HepG2 (cell line): Measurements from ENCODE around the gene HSPA1B. TPM values are rescaled to one million over a fixed set of nuclear protein-coding genes. Genes with fewer than 3 reads are reported as not detected.

Source experiments
- CBX2 ChIP-seq, 2 experiments: fragments of 200-600 bp in 1 of 2; sonication (generic); formaldehyde crosslinking in 1 of 2; IDR thresholded peaks; 2 replicates each; pipeline versions ENCODE4 v1.7.0 to v1.8.1; 2018 to 2022; ENCODE audit warnings: low read depth in 2 of 2, low read length in 1 of 2, mild to moderate bottlenecking in 1 of 2, missing genetic modification reagents in 1 of 2
- MBNL3 ChIP-seq: fragments of 250-450 bp; sonication (Bioruptor Pico); conservative IDR thresholded peaks from 2 replicates; pipeline ENCODE4 v1.8.0; 2022; ENCODE audit warnings: mild to moderate bottlenecking, inconsistent platforms
- NCOR1 ChIP-seq: fragments of 200-600 bp; sonication (generic); IDR thresholded peaks from 2 replicates; pipeline ENCODE4 v1.7.0; 2017; ENCODE audit warnings: antibody characterized with exemption, low read length, borderline replicate concordance
- NR2F2 ChIP-seq: IDR thresholded peaks from 2 replicates; pipeline ENCODE4 v1.6.1; 2012; ENCODE audit warnings: low read depth, inconsistent platforms, borderline replicate concordance
- SKI ChIP-seq: fragments of 450-650 bp; IDR thresholded peaks from one replicate; pipeline ENCODE4 v1.6.1; 2018; ENCODE audit warnings: mild to moderate bottlenecking; ENCODE audit not compliant: partially characterized antibody
- SNAPC2 ChIP-seq: sonication (generic); formaldehyde crosslinking; IDR thresholded peaks from 2 replicates; pipeline ENCODE4 v1.8.1; 2022; ENCODE audit warnings: mild to moderate bottlenecking, missing genetic modification reagents
- SOX5 ChIP-seq: IDR thresholded peaks from 2 replicates; pipeline ENCODE4 v1.6.1; 2016; ENCODE audit warnings: borderline replicate concordance
- THYN1 ChIP-seq: sonication (generic); formaldehyde crosslinking; IDR thresholded peaks from 2 replicates; pipeline ENCODE4 v1.8.1; 2023; ENCODE audit warnings: low read depth, mild to moderate bottlenecking, moderate library complexity, missing genetic modification reagents, borderline replicate concordance
- YEATS4 ChIP-seq: sonication (generic); formaldehyde crosslinking; IDR thresholded peaks from 2 replicates; pipeline ENCODE4 v1.4.0; 2020; ENCODE audit warnings: missing genetic modification reagents, borderline replicate concordance
- ZBTB7A ChIP-seq: sonication (generic); formaldehyde crosslinking; IDR thresholded peaks from 2 replicates; pipeline ENCODE4 v1.8.0; 2022; ENCODE audit warnings: mild to moderate bottlenecking, missing genetic modification reagents
- ZNF354B ChIP-seq: sonication (generic); formaldehyde crosslinking; IDR thresholded peaks from 2 replicates; pipeline ENCODE4 v1.8.0; 2022; ENCODE audit warnings: mild to moderate bottlenecking, missing genetic modification reagents
- ZNF367 ChIP-seq: sonication (generic); formaldehyde crosslinking; IDR thresholded peaks from 2 replicates; pipeline ENCODE4 v1.4.0; 2020; ENCODE audit warnings: missing genetic modification reagents, borderline replicate concordance
- ZNF510 ChIP-seq: sonication (generic); formaldehyde crosslinking; IDR thresholded peaks from 2 replicates; pipeline ENCODE4 v1.4.0; 2020; ENCODE audit warnings: low read depth, mild to moderate bottlenecking, missing genetic modification reagents
- ZNF652 ChIP-seq: IDR thresholded peaks from 2 replicates; pipeline ENCODE4 v1.6.1; 2016; ENCODE audit warnings: low read depth, borderline replicate concordance
- ZNF746 ChIP-seq: sonication (generic); formaldehyde crosslinking; IDR thresholded peaks from 2 replicates; pipeline ENCODE4 v1.8.0; 2022; ENCODE audit warnings: mild to moderate bottlenecking, missing genetic modification reagents
- ZNF878 ChIP-seq: sonication (generic); formaldehyde crosslinking; IDR thresholded peaks from 2 replicates; pipeline ENCODE4 v1.8.1; 2023; ENCODE audit warnings: mild to moderate bottlenecking, missing genetic modification reagents, moderate library complexity
- ZNF879 ChIP-seq: sonication (generic); formaldehyde crosslinking; IDR thresholded peaks from 2 replicates; pipeline ENCODE4 v1.8.1; 2023; ENCODE audit warnings: missing genetic modification reagents
- ZSCAN20 ChIP-seq: sonication (generic); formaldehyde crosslinking; IDR thresholded peaks from 2 replicates; pipeline ENCODE4 v1.4.0; 2020; ENCODE audit warnings: missing genetic modification reagents, mild to moderate bottlenecking, borderline replicate concordance
- polyA plus RNA-seq, 8 experiments: library from polyadenylated mRNA; depleted of rRNA in 3 of 8; stranded (reverse) in 7 of 8; unstranded in 1 of 8; fragments of >200 nt; fragmentation: Illumina TruSeq in 4 of 8; extraction: Trizol in 4 of 8; gene quantifications; 2 replicates each; pipeline versions ENCODE4 v1.2.1 to v1.2.3, GENCODE V29; 2011 to 2016; ENCODE audit warnings: low read depth in 4 of 8, missing spikeins in 1 of 8, mixed read lengths in 1 of 8; ENCODE audit not compliant: insufficient read depth in 1 of 8
- total RNA-seq, 5 experiments: library from RNA; depleted of rRNA; stranded (reverse); fragments of >200 nt; fragmentation: Illumina TruSeq; extraction: Trizol; gene quantifications; 2 replicates each; pipeline ENCODE4 v1.2.3, GENCODE V29; 2016; ENCODE audit warnings: low read depth in 1 of 5
- TF ChIP-seq, protein P1 (sequence below): sonication (generic); formaldehyde crosslinking; IDR thresholded peaks from 2 replicates; pipeline ENCODE4 v1.4.0; 2020; ENCODE audit warnings: missing genetic modification reagents, borderline replicate concordance
- TF ChIP-seq, protein P2 (sequence below): sonication (generic); formaldehyde crosslinking; IDR thresholded peaks from 2 replicates; pipeline ENCODE4 v1.4.0; 2020; ENCODE audit warnings: mild to moderate bottlenecking, missing genetic modification reagents
- TF ChIP-seq, protein P3 (sequence below): sonication (generic); formaldehyde crosslinking; IDR thresholded peaks from 2 replicates; pipeline ENCODE4 v1.4.0; 2020; ENCODE audit warnings: missing genetic modification reagents

HSPA1B gene
- total and polyA plus RNA-seq, 2 of the 13 experiments (the other 11 are each of a cell fraction or from before 2014, with no cell fraction given) = 26.0 to 186 TPM

GRCh38 chr6:31815025-31815838 lies 12.3 kb upstream of the HSPA1B start, which contains the start of the genes HSPA1A and HSPA1L (continued):
- TF ChIP-seq NCOR1 (0 out of 2 replicates have a peak, but pooled peaks have one; percentile 34), SNAPC2 (CRISPR knock-in tag) (0 out of 2 replicates have a peak, but pooled peaks have one; percentile 67), ZNF510 (CRISPR knock-in tag) (no peak), ZNF367 (CRISPR knock-in tag) (no peak), YEATS4 (peak; percentile 17), SOX5 (peak; percentile 17; the same call in 1 of the 2 replicates), SKI (no peak), ZSCAN20 (CRISPR knock-in tag) (no peak), ZNF746 (CRISPR knock-in tag) (no peak), ZNF652 (CRISPR knock-in tag) (peak; percentile 24; the same call in 1 of the 2 replicates), MBNL3 (CRISPR knock-in tag) (no peak), ZBTB7A (no peak), NR2F2 (peak; percentile 37; the same call in 1 of the 2 replicates), ZNF878 (no peak), ZNF354B (no peak), CBX2 (IDR thresholded peaks at IDR 0.05; ENCODE audit: low read depth, low read length) (no peak), CBX2 (CRISPR knock-in tag; IDR thresholded peaks at IDR 0.05; ENCODE audit: low read depth) (no peak), THYN1 (no peak), ZNF879 (CRISPR knock-in tag) (0 out of 2 replicates have a peak, but pooled peaks have one; percentile 77)
- TF ChIP-seq, protein P1, sequence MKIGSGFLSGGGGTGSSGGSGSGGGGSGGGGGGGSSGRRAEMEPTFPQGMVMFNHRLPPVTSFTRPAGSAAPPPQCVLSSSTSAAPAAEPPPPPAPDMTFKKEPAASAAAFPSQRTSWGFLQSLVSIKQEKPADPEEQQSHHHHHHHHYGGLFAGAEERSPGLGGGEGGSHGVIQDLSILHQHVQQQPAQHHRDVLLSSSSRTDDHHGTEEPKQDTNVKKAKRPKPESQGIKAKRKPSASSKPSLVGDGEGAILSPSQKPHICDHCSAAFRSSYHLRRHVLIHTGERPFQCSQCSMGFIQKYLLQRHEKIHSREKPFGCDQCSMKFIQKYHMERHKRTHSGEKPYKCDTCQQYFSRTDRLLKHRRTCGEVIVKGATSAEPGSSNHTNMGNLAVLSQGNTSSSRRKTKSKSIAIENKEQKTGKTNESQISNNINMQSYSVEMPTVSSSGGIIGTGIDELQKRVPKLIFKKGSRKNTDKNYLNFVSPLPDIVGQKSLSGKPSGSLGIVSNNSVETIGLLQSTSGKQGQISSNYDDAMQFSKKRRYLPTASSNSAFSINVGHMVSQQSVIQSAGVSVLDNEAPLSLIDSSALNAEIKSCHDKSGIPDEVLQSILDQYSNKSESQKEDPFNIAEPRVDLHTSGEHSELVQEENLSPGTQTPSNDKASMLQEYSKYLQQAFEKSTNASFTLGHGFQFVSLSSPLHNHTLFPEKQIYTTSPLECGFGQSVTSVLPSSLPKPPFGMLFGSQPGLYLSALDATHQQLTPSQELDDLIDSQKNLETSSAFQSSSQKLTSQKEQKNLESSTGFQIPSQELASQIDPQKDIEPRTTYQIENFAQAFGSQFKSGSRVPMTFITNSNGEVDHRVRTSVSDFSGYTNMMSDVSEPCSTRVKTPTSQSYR = no peak
- TF ChIP-seq, protein P2, sequence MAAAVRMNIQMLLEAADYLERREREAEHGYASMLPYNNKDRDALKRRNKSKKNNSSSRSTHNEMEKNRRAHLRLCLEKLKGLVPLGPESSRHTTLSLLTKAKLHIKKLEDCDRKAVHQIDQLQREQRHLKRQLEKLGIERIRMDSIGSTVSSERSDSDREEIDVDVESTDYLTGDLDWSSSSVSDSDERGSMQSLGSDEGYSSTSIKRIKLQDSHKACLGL (CRISPR knock-in tag) = peak; percentile 62; the same call in 1 of the 2 replicates
- TF ChIP-seq, protein P3, sequence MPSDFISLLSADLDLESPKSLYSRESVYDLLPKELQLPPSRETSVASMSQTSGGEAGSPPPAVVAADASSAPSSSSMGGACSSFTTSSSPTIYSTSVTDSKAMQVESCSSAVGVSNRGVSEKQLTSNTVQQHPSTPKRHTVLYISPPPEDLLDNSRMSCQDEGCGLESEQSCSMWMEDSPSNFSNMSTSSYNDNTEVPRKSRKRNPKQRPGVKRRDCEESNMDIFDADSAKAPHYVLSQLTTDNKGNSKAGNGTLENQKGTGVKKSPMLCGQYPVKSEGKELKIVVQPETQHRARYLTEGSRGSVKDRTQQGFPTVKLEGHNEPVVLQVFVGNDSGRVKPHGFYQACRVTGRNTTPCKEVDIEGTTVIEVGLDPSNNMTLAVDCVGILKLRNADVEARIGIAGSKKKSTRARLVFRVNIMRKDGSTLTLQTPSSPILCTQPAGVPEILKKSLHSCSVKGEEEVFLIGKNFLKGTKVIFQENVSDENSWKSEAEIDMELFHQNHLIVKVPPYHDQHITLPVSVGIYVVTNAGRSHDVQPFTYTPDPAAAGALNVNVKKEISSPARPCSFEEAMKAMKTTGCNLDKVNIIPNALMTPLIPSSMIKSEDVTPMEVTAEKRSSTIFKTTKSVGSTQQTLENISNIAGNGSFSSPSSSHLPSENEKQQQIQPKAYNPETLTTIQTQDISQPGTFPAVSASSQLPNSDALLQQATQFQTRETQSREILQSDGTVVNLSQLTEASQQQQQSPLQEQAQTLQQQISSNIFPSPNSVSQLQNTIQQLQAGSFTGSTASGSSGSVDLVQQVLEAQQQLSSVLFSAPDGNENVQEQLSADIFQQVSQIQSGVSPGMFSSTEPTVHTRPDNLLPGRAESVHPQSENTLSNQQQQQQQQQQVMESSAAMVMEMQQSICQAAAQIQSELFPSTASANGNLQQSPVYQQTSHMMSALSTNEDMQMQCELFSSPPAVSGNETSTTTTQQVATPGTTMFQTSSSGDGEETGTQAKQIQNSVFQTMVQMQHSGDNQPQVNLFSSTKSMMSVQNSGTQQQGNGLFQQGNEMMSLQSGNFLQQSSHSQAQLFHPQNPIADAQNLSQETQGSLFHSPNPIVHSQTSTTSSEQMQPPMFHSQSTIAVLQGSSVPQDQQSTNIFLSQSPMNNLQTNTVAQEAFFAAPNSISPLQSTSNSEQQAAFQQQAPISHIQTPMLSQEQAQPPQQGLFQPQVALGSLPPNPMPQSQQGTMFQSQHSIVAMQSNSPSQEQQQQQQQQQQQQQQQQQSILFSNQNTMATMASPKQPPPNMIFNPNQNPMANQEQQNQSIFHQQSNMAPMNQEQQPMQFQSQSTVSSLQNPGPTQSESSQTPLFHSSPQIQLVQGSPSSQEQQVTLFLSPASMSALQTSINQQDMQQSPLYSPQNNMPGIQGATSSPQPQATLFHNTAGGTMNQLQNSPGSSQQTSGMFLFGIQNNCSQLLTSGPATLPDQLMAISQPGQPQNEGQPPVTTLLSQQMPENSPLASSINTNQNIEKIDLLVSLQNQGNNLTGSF (CRISPR knock-in tag) = no peak
